MM.1S (cell line): ENCODE data around the gene RBP5.
A peak's percentile ranks its signal among the peaks of the same experiment; 100 is the strongest.

Experiments used
- DNase-seq: peaks from one replicate; pipeline ENCODE4 v3.0.0-alpha.2; 2015
- H2AFZ ChIP-seq: fragments of 300-600 bp; sonication (generic); 2 replicates; pipeline ENCODE4 v1.6.0; 2016; ENCODE audit warnings: antibody characterized with exemption, low read length
- H3F3A ChIP-seq: fragments of 300-600 bp; sonication (generic); 2 replicates; pipeline ENCODE4 v1.6.1; 2016; ENCODE audit warnings: mild to moderate bottlenecking, antibody characterized with exemption, low read length, moderate library complexity, mixed read lengths; ENCODE audit not compliant: insufficient read depth
- H3K27ac ChIP-seq: fragments of 300-600 bp; sonication (generic); 2 replicates; pipeline ENCODE4 v1.5.1; 2016; ENCODE audit warnings: mild to moderate bottlenecking, low read length
- H3K27me3 ChIP-seq: fragments of 300-600 bp; sonication (generic); replicated peaks from 2 replicates; pipeline ENCODE4 v1.6.0; 2016; ENCODE audit warnings: low read length; ENCODE audit not compliant: insufficient read depth
- H3K36me3 ChIP-seq: fragments of 300-600 bp; sonication (generic); replicated peaks from 2 replicates; pipeline ENCODE4 v1.6.1; 2016; ENCODE audit warnings: mild to moderate bottlenecking, low read length, mixed read lengths; ENCODE audit not compliant: insufficient read depth
- H3K4me1 ChIP-seq: fragments of 300-600 bp; sonication (generic); 2 replicates; pipeline ENCODE4 v1.6.1; 2016; ENCODE audit warnings: low read length, mixed read lengths
- H3K4me2 ChIP-seq: fragments of 300-600 bp; sonication (generic); 2 replicates; pipeline ENCODE4 v1.6.0; 2016; ENCODE audit warnings: low read depth, low read length
- H3K4me3 ChIP-seq: fragments of 300-600 bp; sonication (generic); 2 replicates; pipeline ENCODE4 v1.5.1; 2016; ENCODE audit warnings: low read length, mixed read lengths
- H3K79me2 ChIP-seq: fragments of 300-600 bp; sonication (generic); 2 replicates; pipeline ENCODE4 v1.6.1; 2016; ENCODE audit warnings: mixed run types, low read length, mixed read lengths
- H3K9ac ChIP-seq: fragments of 300-600 bp; sonication (generic); 2 replicates; pipeline ENCODE4 v1.6.1; 2016; ENCODE audit warnings: low read length, mixed read lengths
- H3K9me2 ChIP-seq: fragments of 300-600 bp; sonication (generic); replicated peaks from 2 replicates; pipeline ENCODE4 v1.6.1; 2016; ENCODE audit warnings: mild to moderate bottlenecking, low read length, mixed read lengths; ENCODE audit not compliant: insufficient read depth
- H3K9me3 ChIP-seq: fragments of 300-600 bp; sonication (generic); replicated peaks from 2 replicates; pipeline ENCODE4 v1.6.1; 2016; ENCODE audit warnings: mild to moderate bottlenecking, low read length, mixed read lengths; ENCODE audit not compliant: insufficient read depth
- H4K20me1 ChIP-seq: fragments of 300-600 bp; sonication (generic); 2 replicates; pipeline ENCODE4 v1.6.1; 2016; ENCODE audit warnings: mild to moderate bottlenecking, low read length, moderate library complexity, mixed read lengths; ENCODE audit not compliant: insufficient read depth
- CTCF ChIP-seq: fragments of 300-600 bp; sonication (generic); IDR thresholded peaks from 2 replicates; pipeline ENCODE4 v1.5.1; 2016; ENCODE audit warnings: antibody characterized with exemption, low read length, mixed read lengths
- EZH2 ChIP-seq: fragments of 300-600 bp; sonication (generic); optimal IDR thresholded peaks from 2 replicates; pipeline ENCODE3; 2017; ENCODE audit warnings: low read depth, mild to moderate bottlenecking, antibody characterized with exemption, low read length, mixed read lengths
- EZH2phosphoT487 ChIP-seq: fragments of 300-600 bp; sonication (generic); IDR thresholded peaks from 2 replicates; pipeline ENCODE4 v1.6.1; 2018; ENCODE audit warnings: antibody characterized with exemption, low read length

The RBP5 gene

GRCh38 chr12:7092986-7093460 lies 35.7 kb downstream of the RBP5 start:
- Histone ChIP-seq H3K9ac (no peak overlapping the region), H3K27me3 (no peaks in the 10 kb centered on the region), H3K79me2 (no peaks in the 10 kb centered on the region), H3K9me3 (no peaks in the 10 kb centered on the region), H3K36me3 (no peaks in the 10 kb centered on the region), H3K4me1 (peaks cover 5% of the 10 kb centered on the region; the same call in 1 of the 2 replicates), H2AFZ (peak overlapping the region; percentile 99; the same call in 1 of the 2 replicates), H3K4me3 (no peak overlapping the region), H3K9me2 (no peaks in the 10 kb centered on the region), H3F3A (no peaks in the 10 kb centered on the region), H3K27ac (no peak overlapping the region), H3K4me2 (no peak overlapping the region), H4K20me1 (no peaks in the 10 kb centered on the region)
- TF ChIP-seq CTCF: no peak
- TF ChIP-seq EZH2: no peak
- TF ChIP-seq EZH2phosphoT487: no peak
- DNase-seq: no peak

GRCh38 chr12:7092229-7092985 lies 36.3 kb downstream of the RBP5 start, which contains the start of gene C1R:
Gene C1R (minus strand): TSS chr12:7092445. CDS start chr12:7092388, 57 bp downstream.
- Histone ChIP-seq H3K27ac (no peak within 1 kb of the TSS), H2AFZ (peak within 1 kb of the TSS; percentile 99), H3K27me3 (no peaks in the 10 kb centered on the region), H3K9me2 (no peaks in the 10 kb centered on the region), H3F3A (no peaks in the 10 kb centered on the region), H4K20me1 (no peaks in the 10 kb centered on the region), H3K4me3 (peak within 1 kb of the TSS; percentile 76), H3K9ac (peak within 1 kb of the TSS; percentile 58; the same call in 1 of the 2 replicates), H3K36me3 (no peaks in the 10 kb centered on the region), H3K9me3 (no peaks in the 10 kb centered on the region), H3K4me2 (peak within 1 kb of the TSS; percentile 93), H3K79me2 (no peaks in the 10 kb centered on the region), H3K4me1 (peaks cover 5% of the 10 kb centered on the region; the same call in 1 of the 2 replicates)
- peak; percentile 59 for DNase-seq
- TF ChIP-seq EZH2 (no peak), EZH2phosphoT487 (no peak), CTCF (peak; percentile 86)

- H3K4me1 ChIP-seq: peaks cover 5% of the 10 kb centered on the region; the same call in 1 of the 2 replicates
- peak overlapping the region; percentile 99 for H2AFZ ChIP-seq
- no peak for TF ChIP-seq CTCF
- TF ChIP-seq EZH2: no peak
- no peak for TF ChIP-seq EZH2phosphoT487
- no peaks in the 10 kb centered on the region for H3K9me3 ChIP-seq
- no peak overlapping the region for H3K27ac ChIP-seq
- H3K79me2 ChIP-seq: no peaks in the 10 kb centered on the region
- no peaks in the 10 kb centered on the region for H3K27me3 ChIP-seq
- no peaks in the 10 kb centered on the region for H3F3A ChIP-seq
- H3K36me3 ChIP-seq: no peaks in the 10 kb centered on the region
- H3K4me3 ChIP-seq: peak overlapping the region; percentile 76
- H4K20me1 ChIP-seq: no peaks in the 10 kb centered on the region
- DNase-seq: no peak
- H3K4me2 ChIP-seq: peak overlapping the region; percentile 93
- no peaks in the 10 kb centered on the region for H3K9me2 ChIP-seq
- H3K9ac ChIP-seq: peak overlapping the region; percentile 58; the same call in 1 of the 2 replicates
These were observed 36.9 kb downstream of the RBP5 start for GRCh38 chr12:7091660-7092228.
